MM.1S (cell line): Measurements from ENCODE around the gene NOS3.

Experiments used
- EZH2 ChIP-seq: fragments of 300-600 bp; sonication (generic); optimal IDR thresholded peaks from 2 replicates; pipeline ENCODE3; 2017; ENCODE audit warnings: low read depth, mild to moderate bottlenecking, antibody characterized with exemption, low read length, mixed read lengths
- TF ChIP-seq, protein P1 (sequence below): fragments of 300-600 bp; sonication (generic); IDR thresholded peaks from 2 replicates; pipeline ENCODE4 v1.5.1; 2016; ENCODE audit warnings: antibody characterized with exemption, low read length, mixed read lengths

DNA sequence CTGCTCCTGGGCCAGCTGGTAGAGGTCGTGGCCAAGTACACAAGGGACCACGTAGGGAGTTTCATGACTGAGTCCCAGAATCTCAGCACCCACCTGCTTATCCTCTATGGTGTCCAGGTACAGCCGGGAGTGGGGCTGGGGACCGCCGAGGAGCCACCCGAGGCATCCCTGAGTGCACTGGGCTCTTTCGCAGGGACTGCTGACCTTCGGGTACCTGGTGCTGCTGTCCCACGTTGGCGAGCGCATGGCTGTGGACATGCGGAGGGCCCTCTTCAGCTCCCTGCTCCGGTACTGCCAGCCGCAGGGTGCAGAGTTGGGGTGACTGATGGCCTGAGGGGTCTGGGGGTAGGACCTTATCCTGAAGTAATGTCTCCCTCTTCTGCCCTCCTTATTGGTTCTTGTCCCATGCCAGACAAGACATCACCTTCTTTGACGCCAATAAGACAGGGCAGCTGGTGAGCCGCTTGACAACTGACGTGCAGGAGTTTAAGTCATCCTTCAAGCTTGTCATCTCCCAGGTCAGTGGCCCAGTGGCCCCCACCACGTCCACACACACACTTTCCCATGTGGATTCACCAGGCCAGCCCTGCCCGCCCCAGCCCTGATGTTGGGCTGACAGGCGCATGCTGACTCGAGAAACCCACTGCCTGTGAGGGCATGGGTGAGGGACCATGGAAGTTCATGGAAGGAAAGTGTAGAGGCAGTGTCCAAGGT is 43.7 kb downstream of the NOS3 start:
- no peak for TF ChIP-seq EZH2
- TF ChIP-seq, protein P1, sequence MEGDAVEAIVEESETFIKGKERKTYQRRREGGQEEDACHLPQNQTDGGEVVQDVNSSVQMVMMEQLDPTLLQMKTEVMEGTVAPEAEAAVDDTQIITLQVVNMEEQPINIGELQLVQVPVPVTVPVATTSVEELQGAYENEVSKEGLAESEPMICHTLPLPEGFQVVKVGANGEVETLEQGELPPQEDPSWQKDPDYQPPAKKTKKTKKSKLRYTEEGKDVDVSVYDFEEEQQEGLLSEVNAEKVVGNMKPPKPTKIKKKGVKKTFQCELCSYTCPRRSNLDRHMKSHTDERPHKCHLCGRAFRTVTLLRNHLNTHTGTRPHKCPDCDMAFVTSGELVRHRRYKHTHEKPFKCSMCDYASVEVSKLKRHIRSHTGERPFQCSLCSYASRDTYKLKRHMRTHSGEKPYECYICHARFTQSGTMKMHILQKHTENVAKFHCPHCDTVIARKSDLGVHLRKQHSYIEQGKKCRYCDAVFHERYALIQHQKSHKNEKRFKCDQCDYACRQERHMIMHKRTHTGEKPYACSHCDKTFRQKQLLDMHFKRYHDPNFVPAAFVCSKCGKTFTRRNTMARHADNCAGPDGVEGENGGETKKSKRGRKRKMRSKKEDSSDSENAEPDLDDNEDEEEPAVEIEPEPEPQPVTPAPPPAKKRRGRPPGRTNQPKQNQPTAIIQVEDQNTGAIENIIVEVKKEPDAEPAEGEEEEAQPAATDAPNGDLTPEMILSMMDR = no peak
